Right ventricle myocardium superior (tissue), 1 donor: ENCODE measurements around the gene SLC9C1. TPM values are rescaled to one million over a fixed set of nuclear protein-coding genes. Genes with fewer than 3 reads are reported as not detected.
"Not testable (repeated sequence)": the region's sequence is repeated elsewhere in the genome, so short reads cannot be mapped to it uniquely, and the experiment has no call there.

Experiments used
- ATAC-seq: fragments of 200-7000 bp; cut with Tn5 transposase; one replicate; pipeline ENCODE4 v1.9.1; 2020; ENCODE audit warnings: mild to moderate bottlenecking; ENCODE audit not compliant: poor library complexity
- DNase-seq: peaks from one replicate; pipeline ENCODE4 v3.0.0-alpha.2; 2020
- intact Hi-C: fragments of 100-400 bp; cut with DNase I; formaldehyde crosslinking; loops from one replicate; pipeline ENCODE4 v1.11.2; 2022
- total RNA-seq: library from RNA; stranded (reverse); fragmentation: NEBNext Ultra II Directional; extraction: Animal tissue kit (Norgen Biotek cat#: 25700); gene quantifications from one replicate; pipeline ENCODE4 v1.2.1, GENCODE V29; 2021
- donor health status: DM: no; HTN: yes; CAD: no; lungs with severe emphysema.

The SLC9C1 gene
- total RNA-seq, 1 donor from 2014 or later: 1.7 TPM

DNA sequence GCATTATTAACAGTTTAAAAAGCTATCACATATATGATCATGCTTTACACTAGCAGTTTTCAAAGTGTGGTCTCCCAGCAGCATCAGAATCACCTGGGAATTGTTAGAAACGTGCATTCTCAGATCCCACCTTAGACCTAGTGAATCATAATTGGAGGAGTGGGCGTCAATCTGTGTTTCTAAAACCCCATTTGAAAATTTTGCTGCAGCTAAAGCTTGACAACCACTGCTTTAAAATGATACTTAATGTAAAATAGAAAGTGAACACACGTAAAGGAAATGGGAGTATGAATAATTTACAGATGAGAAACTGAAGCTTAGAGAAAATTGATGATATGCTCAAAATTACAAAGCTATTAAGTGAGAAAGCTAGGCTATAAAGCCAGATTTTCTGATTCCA, 62.3 kb downstream of the SLC9C1 start:
- DNase-seq: no peak
- intact Hi-C loops: no loop called here
- ATAC-seq: no peak

DNA sequence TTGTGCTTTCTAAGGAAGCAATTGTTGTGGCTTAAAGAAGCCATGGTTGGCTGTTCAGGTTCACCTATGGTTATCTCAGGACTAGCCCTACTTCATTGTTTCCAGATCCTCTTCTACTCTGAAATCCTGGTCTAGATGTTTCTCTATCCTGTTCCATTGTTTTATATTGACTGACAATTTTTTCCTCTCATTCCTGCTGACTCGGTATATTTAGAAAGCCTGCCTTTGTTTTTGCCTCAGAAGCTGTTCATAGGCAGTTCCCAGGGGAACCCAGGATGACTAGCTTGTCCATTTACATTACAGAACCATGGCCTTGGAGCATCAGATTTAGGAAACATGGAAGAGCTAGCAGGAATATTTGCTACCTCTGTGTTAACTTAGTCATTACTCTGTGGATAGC, 64.0 kb downstream of the SLC9C1 start:
- ATAC-seq (no peak), DNase-seq (no peak)
- intact Hi-C loops: no loop called here

DNA sequence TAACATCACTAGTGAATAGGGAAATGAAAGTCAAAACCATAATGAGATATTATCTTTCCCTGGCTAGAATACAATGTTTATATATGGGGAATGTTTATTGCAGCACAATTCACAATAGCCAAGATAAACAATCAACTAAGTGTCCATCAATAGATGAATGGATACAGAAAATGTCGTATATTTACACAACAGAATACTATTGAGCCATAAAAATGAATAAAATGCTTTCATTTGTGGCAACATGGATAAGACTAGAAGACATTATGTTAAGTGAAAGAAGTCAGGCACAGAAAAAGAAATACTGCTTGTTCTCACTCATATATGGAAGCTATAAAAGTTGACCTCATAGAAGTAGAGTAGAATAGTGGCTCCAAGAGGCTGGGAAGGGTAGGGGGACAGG, 65.2 kb downstream of the SLC9C1 start:
- no peak for ATAC-seq
- DNase-seq: no peak
- intact Hi-C loops: no loop called here

DNA sequence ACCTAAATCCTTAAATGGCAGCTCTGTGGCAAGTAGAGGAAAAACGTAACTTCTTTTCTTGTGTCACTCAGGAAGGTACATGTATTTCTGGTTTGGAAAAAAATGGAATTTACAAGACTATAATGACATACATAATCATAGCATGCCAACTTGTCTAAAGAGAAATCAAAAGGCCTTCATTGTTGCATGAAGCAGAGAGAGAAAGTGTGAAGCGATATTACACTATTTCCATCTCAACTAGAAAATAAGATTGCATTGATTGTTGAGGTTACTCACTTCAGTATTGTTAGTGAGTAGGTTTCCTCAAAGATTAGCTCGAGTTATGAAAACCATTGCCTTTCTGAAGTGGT, 93.7 kb downstream of the SLC9C1 start:
- intact Hi-C loops: no loop called here
- ATAC-seq: no peak
- no peak for DNase-seq

DNA sequence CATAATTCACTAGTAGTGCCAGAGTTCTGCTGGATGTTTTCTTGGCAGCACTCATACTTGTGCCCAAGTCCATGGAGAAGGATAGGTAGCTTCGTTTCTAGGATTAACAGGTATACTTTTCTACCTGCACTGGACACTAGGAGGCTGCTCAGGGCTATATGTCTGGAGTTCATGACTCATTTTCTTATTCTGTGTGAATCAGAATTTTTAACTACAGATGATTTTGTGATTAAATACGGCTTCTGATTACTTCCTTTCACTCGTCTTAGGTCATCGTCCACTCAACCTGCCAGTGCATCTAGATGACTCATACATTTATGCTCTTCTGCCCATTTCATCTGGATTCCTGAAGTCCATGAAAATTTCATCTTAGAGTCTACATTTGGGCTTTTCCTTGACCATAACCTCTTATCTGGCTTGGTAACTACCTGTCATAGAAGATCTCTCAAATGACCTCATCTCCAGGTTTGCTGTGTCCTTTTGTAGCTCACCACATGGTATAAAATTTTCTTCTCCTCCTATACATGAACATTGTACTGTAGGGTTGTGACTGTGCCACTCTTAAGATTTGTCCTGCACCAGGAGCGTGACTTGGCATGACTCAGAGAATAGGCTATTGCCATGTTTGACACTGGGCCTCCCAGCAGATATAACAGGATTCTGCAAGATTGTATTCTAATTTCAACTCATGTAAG, 94.2 kb downstream of the SLC9C1 start:
- ATAC-seq: no peak
- intact Hi-C loops: no loop called here

DNA sequence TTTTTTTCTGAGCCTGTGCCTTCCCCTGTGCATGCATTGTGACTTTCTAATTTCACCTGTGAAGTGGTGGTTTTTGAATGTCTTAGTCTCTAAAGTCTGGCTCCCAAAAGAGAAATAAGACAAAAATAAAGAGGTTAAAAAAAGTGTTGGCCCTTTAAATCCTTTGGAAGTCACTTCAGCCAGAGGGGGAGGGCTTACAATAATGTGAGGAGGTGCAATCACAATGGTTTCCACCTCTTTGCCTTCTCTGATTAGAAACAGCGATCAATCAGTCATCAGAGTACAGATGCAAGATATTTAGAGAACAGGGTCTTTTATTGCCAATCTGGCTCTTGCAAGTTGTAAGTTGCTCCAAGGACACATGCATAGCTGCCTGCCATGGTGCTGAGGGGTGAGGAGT, 96.9 kb downstream of the SLC9C1 start:
- no peak for ATAC-seq

More for the DNA sequence above, 94.2 kb downstream of the SLC9C1 start:
- no peak for DNase-seq

DNA sequence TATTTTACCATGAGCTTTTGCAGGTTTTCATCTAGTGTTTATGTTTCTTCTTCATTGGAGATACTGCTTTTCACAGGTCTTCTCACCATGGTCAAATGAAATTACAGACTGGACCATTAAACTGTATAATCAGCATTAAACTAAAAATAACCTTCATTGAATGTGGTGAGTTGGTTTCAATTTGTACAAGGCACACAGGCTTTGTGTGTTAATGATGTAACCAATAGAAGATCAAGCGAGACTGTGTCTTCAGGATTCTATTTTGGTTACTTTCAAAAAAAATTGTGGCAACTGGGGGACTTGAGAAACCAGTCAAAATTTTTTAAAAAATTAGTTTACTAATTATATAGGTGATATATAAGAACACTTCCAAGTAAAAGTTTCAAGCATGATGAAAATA, 106.7 kb downstream of the SLC9C1 start:
- intact Hi-C loops: no loop called here
- no peak for ATAC-seq
- DNase-seq: no peak

More for the DNA sequence above, 96.9 kb downstream of the SLC9C1 start:
- DNase-seq: no peak
- intact Hi-C loops: no loop called here

DNA sequence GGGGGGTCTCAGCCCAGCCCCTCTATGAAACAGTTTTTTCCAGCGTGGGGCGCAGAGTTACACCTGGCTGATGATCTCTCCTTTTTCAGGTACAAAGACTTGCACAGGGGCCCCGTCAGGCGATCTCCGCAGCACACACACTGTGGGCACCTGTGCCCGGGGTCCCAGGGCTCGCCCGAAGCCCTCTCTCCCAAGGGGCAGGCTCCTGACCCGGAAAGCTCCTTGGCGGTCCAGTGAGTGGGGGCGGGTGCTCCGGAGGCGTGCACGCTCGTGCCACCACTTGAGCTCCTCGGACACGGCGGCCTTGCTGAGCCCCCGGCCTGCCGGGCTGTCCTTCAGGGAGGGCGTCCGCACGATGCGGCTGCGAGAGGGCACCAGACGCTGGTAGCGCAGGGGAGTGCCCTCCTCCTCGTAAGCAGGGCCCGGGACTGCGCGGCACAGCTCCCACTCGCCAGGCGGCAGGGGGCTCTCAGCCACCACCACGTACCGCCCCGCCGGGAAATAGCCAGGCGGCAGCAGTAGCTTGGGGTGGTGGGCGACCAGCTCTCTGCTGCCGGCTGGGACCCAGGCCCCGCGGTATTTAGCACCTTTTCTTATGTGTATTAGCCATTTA, 108.5 kb downstream of the SLC9C1 start:
- DNase-seq, intact Hi-C loops: not testable (repeated sequence)
- peak; percentile 62 for ATAC-seq

DNA sequence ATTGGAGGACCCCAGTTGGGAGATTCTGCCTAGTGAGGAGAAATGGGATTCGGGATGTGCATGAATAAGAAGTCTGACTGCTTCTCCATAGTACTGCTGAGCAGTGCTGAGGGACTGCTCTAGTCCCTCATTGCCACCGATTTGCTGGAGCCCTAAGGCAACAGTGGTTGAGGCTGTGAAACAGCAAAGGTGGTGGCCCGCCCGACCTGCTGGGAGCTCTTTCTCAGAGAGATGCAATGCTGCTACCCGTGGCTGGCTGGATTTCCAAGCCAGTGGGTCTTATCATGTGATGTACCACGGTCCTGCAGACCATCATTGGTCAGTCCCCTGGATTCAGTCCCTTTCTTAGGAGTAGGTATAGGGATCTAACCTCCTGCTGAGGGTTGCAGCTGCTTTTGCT, 118.4 kb downstream of the SLC9C1 start:
- ATAC-seq (no peak), DNase-seq (no peak)
- intact Hi-C loops: no loop called here

DNA sequence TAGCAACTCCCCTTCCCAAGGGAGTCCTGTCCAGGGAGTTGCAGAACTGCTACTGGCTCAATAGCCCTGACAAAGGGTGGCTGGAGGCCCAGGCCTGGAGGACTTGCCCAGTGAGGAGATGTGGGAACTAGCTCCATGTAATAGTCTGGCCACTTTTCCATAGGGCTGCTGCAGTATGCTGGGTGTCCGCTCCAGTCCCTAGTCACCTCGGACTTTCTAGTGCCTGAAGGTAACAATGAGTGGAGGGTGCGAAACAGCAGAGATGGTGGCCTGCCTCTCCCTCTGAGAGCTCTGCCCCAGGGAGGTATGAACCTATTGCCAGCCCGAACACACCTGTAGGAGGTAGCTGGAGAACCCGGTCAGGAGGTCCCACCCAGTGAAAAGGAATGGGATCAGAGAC, 119.0 kb downstream of the SLC9C1 start:
- no peak for ATAC-seq
- intact Hi-C loops: no loop called here
- no peak for DNase-seq

DNA sequence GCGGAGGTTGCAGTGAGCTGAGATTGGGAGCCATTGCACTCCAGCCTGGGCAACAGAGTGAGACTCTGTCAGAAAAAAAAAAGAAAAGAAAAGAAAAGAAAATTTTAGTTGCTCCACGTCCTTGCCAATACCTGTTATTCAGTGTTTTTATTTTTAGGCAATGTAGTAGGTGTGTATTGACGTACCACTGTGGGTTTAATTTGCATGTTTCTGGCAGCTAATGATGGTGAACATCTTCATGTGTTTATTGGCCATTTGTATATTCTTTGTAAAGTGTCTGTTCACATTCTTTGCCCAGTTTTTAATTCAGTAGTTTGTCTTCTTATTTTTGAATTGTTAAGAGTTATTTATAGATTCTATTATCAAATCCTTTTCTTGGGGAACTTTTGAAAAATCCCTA, 122.9 kb downstream of the SLC9C1 start:
- no peak for ATAC-seq
- intact Hi-C loops: no loop called here
- no peak for DNase-seq

DNA sequence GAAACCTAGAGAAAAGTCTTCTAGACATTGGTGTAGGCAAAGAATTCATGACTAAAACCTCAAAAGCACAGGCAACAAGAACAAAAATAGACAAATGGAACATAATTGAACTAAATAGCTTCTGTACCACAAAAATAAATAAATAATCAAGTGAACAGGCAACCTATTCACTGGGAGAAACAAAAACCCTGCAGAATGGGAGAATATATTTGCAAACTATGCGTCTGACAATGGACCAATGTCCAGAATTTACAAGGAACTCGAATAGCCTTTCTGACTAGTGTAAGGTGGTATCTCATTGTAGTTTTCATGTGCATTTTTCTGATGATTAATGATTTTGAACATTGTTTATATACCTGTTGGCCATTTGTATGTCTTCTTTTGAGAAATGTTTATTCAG, 124.0 kb downstream of the SLC9C1 start:
- intact Hi-C loops: no loop called here

DNA sequence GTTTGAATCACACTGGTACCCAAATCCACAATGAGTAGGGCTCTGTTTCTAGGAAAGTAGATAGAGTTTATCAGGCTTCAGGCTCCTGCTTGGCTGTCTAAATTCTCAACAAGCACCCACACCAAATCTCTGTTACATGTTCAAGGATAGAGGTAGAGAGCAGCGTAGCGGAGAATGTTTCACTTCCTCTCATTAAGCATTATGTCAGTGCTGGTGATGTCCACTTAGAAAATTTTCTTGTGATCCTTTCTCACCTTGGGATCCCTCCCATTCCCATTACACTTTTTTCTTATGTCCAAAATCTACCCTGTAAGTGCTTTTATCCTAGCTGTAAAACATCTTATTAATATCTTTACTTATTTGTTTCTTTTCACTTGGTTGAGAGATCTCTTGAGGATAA, 126.3 kb downstream of the SLC9C1 start:
- intact Hi-C loops: no loop called here
- DNase-seq: no peak
- no peak for ATAC-seq

More for the DNA sequence above, 124.0 kb downstream of the SLC9C1 start:
- DNase-seq (no peak), ATAC-seq (no peak)

DNA sequence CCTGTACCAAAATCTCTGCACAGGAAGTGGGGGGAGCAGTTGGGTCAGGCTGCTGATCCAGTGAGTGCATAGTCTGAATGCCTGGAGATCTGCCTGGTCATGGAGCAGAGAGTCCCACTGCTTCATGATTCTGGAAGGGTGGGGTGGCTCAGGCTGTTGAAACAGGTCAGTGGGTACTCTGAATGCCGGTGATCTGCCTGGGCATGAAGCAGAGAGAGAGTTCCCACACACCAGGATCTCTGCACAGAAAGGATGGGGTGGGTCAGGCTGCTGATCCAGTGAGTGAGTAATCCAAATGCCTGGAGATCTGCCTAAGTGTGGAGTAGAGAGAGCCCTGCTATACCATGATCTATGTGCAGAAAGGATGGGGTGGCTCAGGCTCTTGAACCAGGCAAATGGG, 144.9 kb downstream of the SLC9C1 start:
- ATAC-seq (no peak), DNase-seq (no peak)
- intact Hi-C loops: no loop called here

DNA sequence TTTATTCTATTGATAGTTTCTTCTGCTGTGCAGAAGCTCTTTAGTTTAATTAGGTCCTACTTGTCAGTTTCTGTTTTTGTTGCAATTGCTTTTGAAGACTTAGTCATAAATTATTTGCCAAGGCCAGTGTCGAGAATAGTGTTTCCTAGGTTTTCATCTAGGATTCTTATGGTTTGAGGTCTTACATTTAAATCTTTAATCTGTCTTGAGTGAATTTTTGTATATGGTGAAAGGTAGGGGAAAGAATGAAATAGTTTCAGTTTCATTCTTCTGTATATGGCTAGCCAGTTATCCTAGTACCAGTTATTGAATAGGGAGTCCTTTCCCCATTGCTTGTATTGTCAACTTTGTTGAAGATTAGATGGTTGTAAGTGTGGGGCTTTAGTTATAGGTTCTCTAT, 150.3 kb downstream of the SLC9C1 start:
- DNase-seq (no peak), ATAC-seq (no peak)
- intact Hi-C loops: no loop called here

DNA sequence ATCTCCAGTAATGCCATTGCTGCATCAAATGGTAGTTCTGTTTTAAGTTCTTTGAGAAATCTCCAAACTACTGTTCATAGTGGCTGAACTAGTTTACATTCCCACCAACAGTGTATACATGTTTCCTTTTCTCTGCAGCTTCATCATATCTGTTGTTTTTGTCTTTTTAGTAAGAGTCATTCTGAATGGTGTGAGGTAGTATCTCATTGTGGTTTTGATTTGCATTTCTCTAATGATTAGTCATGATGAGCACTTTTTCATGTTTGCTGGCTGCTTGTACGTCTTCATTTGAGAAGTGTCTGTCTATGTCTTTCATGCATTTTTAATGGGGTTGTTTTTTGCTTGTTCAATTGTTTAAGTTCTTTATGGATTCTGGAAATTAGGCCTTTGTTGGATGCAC, 150.8 kb downstream of the SLC9C1 start:
- ATAC-seq (no peak), DNase-seq (no peak)
- intact Hi-C loops: no loop called here

DNA sequence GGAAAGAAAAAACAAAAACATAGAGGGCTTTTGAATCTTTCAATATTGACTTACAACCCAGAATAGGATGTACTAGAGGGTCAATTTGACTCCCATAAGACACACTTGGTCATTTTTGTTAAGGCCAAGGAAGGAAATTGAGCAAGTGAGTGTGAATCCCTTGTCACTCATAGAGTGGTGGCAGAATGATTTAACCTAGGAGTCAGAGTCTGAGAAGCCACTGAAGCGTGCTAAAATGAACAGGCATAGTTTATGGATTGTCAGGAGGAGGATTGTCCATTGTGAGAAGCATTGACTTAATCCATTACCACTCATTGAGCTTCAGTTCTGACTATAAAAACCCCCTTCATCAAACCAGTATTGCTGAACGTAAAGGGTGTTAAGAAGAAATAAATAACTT, 152.7 kb downstream of the SLC9C1 start:
- no peak for DNase-seq
- no peak for ATAC-seq
- intact Hi-C loops: no loop called here

DNA sequence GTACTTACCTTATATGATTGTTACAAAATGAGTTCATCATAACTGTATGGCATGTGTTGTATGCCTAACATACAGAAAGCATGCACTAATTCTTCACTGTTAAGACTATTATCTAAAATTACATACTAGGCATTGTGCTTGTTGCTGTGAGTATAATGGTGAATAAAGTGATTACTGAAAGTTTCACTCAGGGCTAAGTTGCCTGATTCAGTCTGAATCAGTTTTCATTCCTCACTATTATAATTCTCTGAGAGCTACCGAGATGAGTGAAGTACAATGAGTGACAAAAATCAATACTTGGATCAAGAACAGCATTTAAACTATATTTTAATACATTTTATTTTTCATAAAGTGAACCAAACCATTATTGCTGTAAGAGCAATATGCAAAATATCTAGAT, 153.4 kb downstream of the SLC9C1 start:
- intact Hi-C loops: no loop called here

DNA sequence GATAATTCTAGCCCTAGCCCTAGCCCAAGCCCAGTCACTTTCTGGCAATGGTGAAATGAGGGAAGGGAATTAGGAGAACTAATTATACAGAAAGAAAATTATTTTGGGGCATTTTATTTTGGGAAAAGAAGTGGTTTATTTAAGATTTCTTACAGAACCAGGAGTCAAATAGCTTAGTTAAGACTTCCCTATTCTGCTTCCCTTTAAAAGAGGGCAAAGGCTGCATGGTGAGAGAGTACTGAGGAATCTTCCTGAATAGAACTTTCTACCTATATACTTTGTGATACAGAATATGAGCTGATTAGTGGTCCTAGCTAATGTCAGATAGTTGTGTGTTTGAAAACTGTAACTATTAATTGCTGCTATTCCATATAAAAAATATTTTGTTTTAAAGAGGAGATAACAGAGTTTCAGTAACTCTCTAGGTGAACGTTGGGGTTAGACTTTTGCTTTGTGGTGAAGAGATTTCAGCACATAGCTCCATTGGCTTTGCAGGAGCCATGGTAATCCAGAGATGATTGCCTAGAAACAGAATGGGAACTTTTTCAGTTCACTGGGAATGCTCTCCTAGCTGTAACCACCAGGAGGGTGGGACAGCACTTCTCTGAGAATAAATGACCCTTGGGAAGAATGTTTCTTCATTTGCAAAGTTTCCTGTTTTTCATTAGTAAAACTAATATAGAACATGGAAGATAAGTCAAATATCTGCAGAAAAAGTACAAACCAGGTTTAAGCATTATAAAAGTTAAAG, 155.6 kb downstream of the SLC9C1 start:
- intact Hi-C loops: no loop called here
- no peak for DNase-seq

More for the DNA sequence above, 153.4 kb downstream of the SLC9C1 start:
- DNase-seq: no peak
- ATAC-seq: no peak

DNA sequence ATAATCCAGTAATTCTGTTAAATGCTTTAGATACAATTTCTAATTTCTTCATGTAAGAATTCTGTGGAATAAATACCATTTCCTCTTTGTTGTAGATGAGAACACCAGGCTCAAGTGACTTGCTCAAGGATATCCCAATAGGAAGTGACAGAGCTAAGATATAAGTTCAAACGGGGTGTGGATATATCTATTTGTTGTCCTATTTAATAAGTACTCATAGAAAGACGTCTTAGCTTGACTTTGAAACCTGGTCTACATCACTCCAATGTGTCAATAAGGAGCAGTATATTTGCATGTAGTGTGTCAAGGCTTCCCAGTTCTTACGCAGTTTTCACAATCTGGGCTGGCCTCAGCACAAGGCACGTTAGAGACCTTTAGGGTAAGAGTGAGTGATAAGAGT, 156.2 kb downstream of the SLC9C1 start:
- ATAC-seq: no peak
- intact Hi-C loops: no loop called here
- DNase-seq: no peak

More for the DNA sequence above, 155.6 kb downstream of the SLC9C1 start:
- no peak for ATAC-seq
